ENCODE results near the gene SLC6A19. TPM values are rescaled to one million over a fixed set of nuclear protein-coding genes. Genes with fewer than 3 reads are reported as not detected.

SLC6A19 gene
- total RNA-seq, 2 experiments from 2014 or later, result not detected

- H3K9me3 Mint-ChIP-seq, result peaks cover 2% of the 10 kb centered on the region
- CTCF ChIA-PET, result no interaction called here
- POLR2A ChIA-PET, result no interaction called here
- no peaks in the 10 kb centered on the region for H3K4me1 ChIP-seq (ENCODE audit: insufficient read depth, low read length)
- no peak for ATAC-seq (ENCODE audit: poor library complexity)
- DNase-seq, result no peak
- TF ChIP-seq, protein P1, sequence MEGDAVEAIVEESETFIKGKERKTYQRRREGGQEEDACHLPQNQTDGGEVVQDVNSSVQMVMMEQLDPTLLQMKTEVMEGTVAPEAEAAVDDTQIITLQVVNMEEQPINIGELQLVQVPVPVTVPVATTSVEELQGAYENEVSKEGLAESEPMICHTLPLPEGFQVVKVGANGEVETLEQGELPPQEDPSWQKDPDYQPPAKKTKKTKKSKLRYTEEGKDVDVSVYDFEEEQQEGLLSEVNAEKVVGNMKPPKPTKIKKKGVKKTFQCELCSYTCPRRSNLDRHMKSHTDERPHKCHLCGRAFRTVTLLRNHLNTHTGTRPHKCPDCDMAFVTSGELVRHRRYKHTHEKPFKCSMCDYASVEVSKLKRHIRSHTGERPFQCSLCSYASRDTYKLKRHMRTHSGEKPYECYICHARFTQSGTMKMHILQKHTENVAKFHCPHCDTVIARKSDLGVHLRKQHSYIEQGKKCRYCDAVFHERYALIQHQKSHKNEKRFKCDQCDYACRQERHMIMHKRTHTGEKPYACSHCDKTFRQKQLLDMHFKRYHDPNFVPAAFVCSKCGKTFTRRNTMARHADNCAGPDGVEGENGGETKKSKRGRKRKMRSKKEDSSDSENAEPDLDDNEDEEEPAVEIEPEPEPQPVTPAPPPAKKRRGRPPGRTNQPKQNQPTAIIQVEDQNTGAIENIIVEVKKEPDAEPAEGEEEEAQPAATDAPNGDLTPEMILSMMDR (IDR thresholded peaks at IDR 0.05), result no peak
- H3K36me3 Mint-ChIP-seq (ENCODE audit: low read depth), result no peaks in the 10 kb centered on the region
- H3K27ac ChIP-seq (ENCODE audit: low read depth in 1 of 2, low read length in 2 of 2), result no peak overlapping the region
- no peak overlapping the region for H3K4me3 Mint-ChIP-seq
- no peak overlapping the region for H3K27ac Mint-ChIP-seq
- H3K4me3 ChIP-seq (ENCODE audit: low read length), result no peak overlapping the region
- H3K9me3 ChIP-seq (ENCODE audit: control insufficient read depth in 1 of 2, insufficient read depth in 1 of 2, low read length in 2 of 2), result peaks cover under 1 to 25% of the 10 kb centered on the region in 2 experiments
- peaks cover 5% of the 10 kb centered on the region for H3K27me3 Mint-ChIP-seq
- peaks cover 11 to 13% of the 10 kb centered on the region in 2 experiments for H3K27me3 ChIP-seq (ENCODE audit: control insufficient read depth in 1 of 2, insufficient read depth in 2 of 2, low read length in 2 of 2)
- intact Hi-C loops (cut with DNase I, micrococcal nuclease), result no loop called here
- no peaks in the 10 kb centered on the region for H3K36me3 ChIP-seq (ENCODE audit: insufficient read depth, low read length)
- no peaks in the 10 kb centered on the region for H3K4me1 Mint-ChIP-seq (ENCODE audit: low read depth)
These were observed 40.2 kb downstream of the SLC6A19 start for GRCh38 chr5:1241509-1242080.

DNA sequence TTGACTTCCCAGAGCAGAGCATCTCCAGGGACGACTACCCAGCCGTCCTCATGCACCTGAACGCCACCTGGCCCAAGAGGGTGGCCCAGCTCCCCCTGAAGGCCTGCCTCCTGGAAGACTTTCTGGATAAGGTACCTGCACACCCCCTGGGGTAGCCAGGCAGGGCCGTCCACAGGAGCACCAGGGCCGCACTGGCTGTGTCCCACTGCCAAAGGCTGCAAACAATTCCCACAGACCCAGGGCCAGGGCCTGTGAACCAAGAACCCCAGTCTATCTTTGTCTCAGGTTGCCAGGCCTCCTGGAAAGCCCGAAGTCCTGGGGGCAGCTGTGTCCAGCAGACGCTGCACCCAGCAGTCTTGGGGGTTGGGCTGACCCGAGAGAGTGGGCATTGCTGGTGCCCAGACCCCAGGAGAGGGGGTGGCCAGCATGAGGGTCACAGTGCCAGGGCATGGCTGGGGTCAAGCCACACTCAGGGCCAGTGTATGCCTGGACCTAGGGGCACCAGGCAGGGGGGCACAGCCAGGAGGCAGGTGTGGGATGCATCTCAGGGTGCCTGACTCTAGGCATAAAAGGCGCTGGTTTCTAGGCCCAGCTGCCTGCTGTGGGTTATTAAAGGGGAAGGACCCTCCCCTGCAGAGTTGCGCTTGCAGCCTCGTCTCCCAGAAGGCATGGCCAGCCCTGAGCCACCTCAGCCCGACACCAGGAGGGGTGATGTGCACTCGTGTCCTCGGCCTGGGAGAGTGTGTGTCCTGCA lies 41.5 kb downstream of the SLC6A19 start:
- no peaks in the 10 kb centered on the region for H3K4me1 Mint-ChIP-seq (ENCODE audit: low read depth)
- no peaks in the 10 kb centered on the region for H3K9me3 Mint-ChIP-seq
- peaks cover 9% of the 10 kb centered on the region for H3K27me3 Mint-ChIP-seq
- H3K4me3 Mint-ChIP-seq, result no peak overlapping the region
- H3K36me3 Mint-ChIP-seq (ENCODE audit: low read depth), result no peaks in the 10 kb centered on the region
- TF ChIP-seq, protein P1 (IDR thresholded peaks at IDR 0.05), result no peak
- DNase-seq (no peak), ATAC-seq (ENCODE audit: poor library complexity) (no peak)
- Histone ChIP-seq H3K9me3 (ENCODE audit: control insufficient read depth in 1 of 2, insufficient read depth in 1 of 2, low read length in 2 of 2) (peaks cover 0 to 22% of the 10 kb centered on the region in 2 experiments), H3K4me3 (ENCODE audit: low read length) (no peak overlapping the region), H3K4me1 (ENCODE audit: insufficient read depth, low read length) (no peaks in the 10 kb centered on the region), H3K27ac (ENCODE audit: low read depth in 1 of 2, low read length in 2 of 2) (no peak overlapping the region), H3K27me3 (ENCODE audit: control insufficient read depth in 1 of 2, insufficient read depth in 2 of 2, low read length in 2 of 2) (peaks cover 15 to 20% of the 10 kb centered on the region in 2 experiments), H3K36me3 (ENCODE audit: insufficient read depth, low read length) (no peaks in the 10 kb centered on the region)
- intact Hi-C loops (cut with DNase I, micrococcal nuclease), result no loop called here
- H3K27ac Mint-ChIP-seq, result no peak overlapping the region
- ChIA-PET CTCF (no interaction called here), POLR2A (no interaction called here)

GRCh38 chr5:1243487-1244130 lies 42.2 kb downstream of the SLC6A19 start:
- Mint-ChIP-seq H3K9me3 (no peaks in the 10 kb centered on the region), H3K27ac (no peak overlapping the region), H3K36me3 (ENCODE audit: low read depth) (no peaks in the 10 kb centered on the region), H3K4me3 (no peak overlapping the region), H3K4me1 (ENCODE audit: low read depth) (no peaks in the 10 kb centered on the region), H3K27me3 (peaks cover 9% of the 10 kb centered on the region)
- DNase-seq, result no peak
- Histone ChIP-seq H3K36me3 (ENCODE audit: insufficient read depth, low read length) (no peaks in the 10 kb centered on the region), H3K4me3 (ENCODE audit: low read length) (no peak overlapping the region), H3K4me1 (ENCODE audit: insufficient read depth, low read length) (no peaks in the 10 kb centered on the region), H3K27ac (ENCODE audit: low read depth in 1 of 2, low read length in 2 of 2) (no peak overlapping the region), H3K9me3 (ENCODE audit: control insufficient read depth in 1 of 2, insufficient read depth in 1 of 2, low read length in 2 of 2) (peaks cover 0 to 22% of the 10 kb centered on the region in 2 experiments), H3K27me3 (ENCODE audit: control insufficient read depth in 1 of 2, insufficient read depth in 2 of 2, low read length in 2 of 2) (peaks cover 15 to 20% of the 10 kb centered on the region in 2 experiments)
- CTCF ChIA-PET, result no interaction called here
- intact Hi-C loops (cut with DNase I, micrococcal nuclease), result no loop called here
- TF ChIP-seq, protein P1 (IDR thresholded peaks at IDR 0.05), result no peak
- POLR2A ChIA-PET, result no interaction called here
- ATAC-seq (ENCODE audit: poor library complexity), result no peak
